Measurements from ENCODE around the gene STAT6. TPM values are rescaled to one million over a fixed set of nuclear protein-coding genes. Genes with fewer than 3 reads are reported as not detected.
A peak's percentile ranks its signal among the peaks of the same experiment; 100 is the strongest.

STAT6 gene
- total RNA-seq, 1 experiment from 2014 or later, result 44.4 TPM

GRCh38 chr12:57087010-57087690 is 24.0 kb downstream of the STAT6 start:
- Mint-ChIP-seq H3K4me1 (peaks cover 36 to 40% of the 10 kb centered on the region in 2 experiments), H3K4me3 (peak overlapping the region; percentile 79 to 91), H3K27me3 (ENCODE audit: low read depth) (no peaks in the 10 kb centered on the region), H3K36me3 (ENCODE audit: insufficient read depth in 1 of 3, low read depth in 3 of 3) (peaks cover 5 to 23% (median 23%) of the 10 kb centered on the region in 3 experiments), H3K27ac (peak overlapping the region; percentile 97 to 100 (median 98)), H3K9me3 (no peaks in the 10 kb centered on the region; a peak in 1 of 5 replicates)
- Histone ChIP-seq H3K14ac (ENCODE audit: insufficient read depth, low read length) (no peak overlapping the region), H3K4me2 (ENCODE audit: insufficient read depth, insufficient read length, low read length) (peak overlapping the region; percentile 63), H3K23me2 (ENCODE audit: insufficient read length, low read depth, low read length, poor library complexity, severe bottlenecking) (peaks cover 9% of the 10 kb centered on the region), H2BK20ac (ENCODE audit: low read depth, low read length, poor library complexity, severe bottlenecking) (no peak overlapping the region), H3K79me2 (ENCODE audit: insufficient read depth, low read length) (no peaks in the 10 kb centered on the region; the same call in 1 of the 2 replicates), H3T11ph (ENCODE audit: low read length) (no peak overlapping the region), H2BK5ac (ENCODE audit: insufficient read length, low read length) (no peak overlapping the region), H3K79me1 (ENCODE audit: insufficient read depth, low read depth, low read length, poor library complexity, severe bottlenecking) (no peaks in the 10 kb centered on the region), H4K8ac (replicated peaks; ENCODE audit: insufficient read length, low read depth, low read length) (no peak overlapping the region), H3K27ac (ENCODE audit: insufficient read length, low read depth, low read length) (no peak overlapping the region), H3K4me1 (ENCODE audit: insufficient read depth, low read length) (no peaks in the 10 kb centered on the region), H4K91ac (ENCODE audit: insufficient read length, low read depth, low read length) (no peak overlapping the region), H3K18ac (ENCODE audit: insufficient read length, low read depth, low read length) (peak overlapping the region; percentile 12), H3K9ac (ENCODE audit: extremely low read depth, insufficient read length, low read length) (peak overlapping the region; percentile 5), H2BK12ac (ENCODE audit: insufficient read length, low read depth, low read length) (no peak overlapping the region), H4K5ac (ENCODE audit: insufficient read length, low read depth, low read length) (no peak overlapping the region), H4K20me1 (ENCODE audit: control insufficient read depth, insufficient read depth, insufficient read length) (no peaks in the 10 kb centered on the region), H2AK5ac (ENCODE audit: insufficient read length, low read length) (no peak overlapping the region), H3K23ac (ENCODE audit: insufficient read length, low read depth, low read length) (no peak overlapping the region), H2BK15ac (ENCODE audit: low read depth, low read length) (no peak overlapping the region), H3K9me3 (ENCODE audit: control insufficient read depth, low read depth, low read length) (no peaks in the 10 kb centered on the region), H3K4ac (ENCODE audit: low read depth, low read length) (no peak overlapping the region), H2AFZ (ENCODE audit: low read length) (no peak overlapping the region), H3K27me3 (ENCODE audit: insufficient read depth, low read length) (no peaks in the 10 kb centered on the region), H3K56ac (ENCODE audit: insufficient read length, low read depth, low read length) (no peak overlapping the region), H2BK120ac (ENCODE audit: low read depth, low read length, poor library complexity, severe bottlenecking) (no peak overlapping the region)
- no peak for TF ChIP-seq CTCF (conservative IDR thresholded peaks at IDR 0.05)
- peak; percentile 87 for DNase-seq
- no CpG with 5 or more reads among the region's 52 CpGs for WGBS (ENCODE audit: extremely low coverage, insufficient read length, low lambda C conversion rate)
